HPDE6-E6E7 (cell line): Measurements from ENCODE around the gene SEMA3A.

Experiments
- DNase-seq: peaks from one replicate; pipeline ENCODE4 v3.0.0; 2011; ENCODE audit warnings: missing footprints; ENCODE audit errors: extremely low spot score

Gene SEMA3A

GRCh38 chr7:84013616-84014240, 180.9 kb downstream of the SEMA3A start:
- DNase-seq, result peak; percentile 3

GRCh38 chr7:84009782-84010181, 184.8 kb downstream of the SEMA3A start:
- no peak for DNase-seq

DNA sequence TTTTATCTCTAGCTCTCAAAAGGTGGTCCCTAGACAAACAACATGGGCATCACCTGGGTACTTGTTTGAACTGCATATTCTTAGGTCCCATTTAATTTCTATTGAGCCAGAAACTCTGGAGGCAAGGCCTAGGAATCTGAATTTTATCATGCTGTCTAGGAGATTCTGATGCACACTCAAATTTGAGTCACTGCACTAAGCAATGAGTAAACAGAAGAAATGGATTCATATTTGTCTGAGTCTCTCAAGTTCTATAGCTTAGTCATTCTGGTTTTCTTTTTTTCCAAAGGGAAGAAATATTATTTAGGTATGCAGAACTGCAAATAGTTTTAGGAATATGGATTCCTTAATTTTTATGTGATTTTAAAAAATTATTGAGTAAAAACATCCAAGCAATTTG, 185.5 kb downstream of the SEMA3A start:
- no peak for DNase-seq

GRCh38 chr7:84003191-84003590, 191.4 kb downstream of the SEMA3A start:
- DNase-seq, result no peak

GRCh38 chr7:84002348-84002747, 192.2 kb downstream of the SEMA3A start:
- no peak for DNase-seq

- DNase-seq, result no peak
Measured at GRCh38 chr7:83996879-83997278, 197.7 kb downstream of the SEMA3A start.

DNA sequence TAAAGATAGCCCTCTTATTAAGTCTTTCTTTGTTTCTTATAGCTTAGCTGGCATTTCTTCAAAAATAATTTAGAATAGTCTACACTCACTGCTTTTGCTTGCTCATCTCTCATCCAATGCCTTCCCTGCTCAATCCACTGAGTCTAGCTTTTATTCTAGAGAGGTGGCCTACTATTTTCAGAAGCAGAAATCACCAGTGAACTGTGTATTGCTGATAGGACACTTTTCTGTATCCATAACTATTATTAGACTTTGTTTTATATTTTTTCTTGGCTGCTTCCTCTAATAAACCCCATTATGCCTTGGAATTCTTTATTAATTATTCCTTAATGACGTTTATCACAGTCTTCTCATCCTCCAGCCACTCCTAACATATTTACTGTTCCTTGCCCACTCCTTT, 206.8 kb downstream of the SEMA3A start:
- DNase-seq, result no peak

- no peak for DNase-seq
Measured at GRCh38 chr7:83985821-83986220, 208.8 kb downstream of the SEMA3A start.

- DNase-seq, result no peak
Measured at GRCh38 chr7:83984591-83984990, 210.0 kb downstream of the SEMA3A start.

- DNase-seq, result no peak
Measured at GRCh38 chr7:83984076-83984475, 210.5 kb downstream of the SEMA3A start.

GRCh38 chr7:83983606-83984005, 211.0 kb downstream of the SEMA3A start:
- no peak for DNase-seq

GRCh38 chr7:83976302-83976701, 218.3 kb downstream of the SEMA3A start:
- DNase-seq, result no peak

DNA sequence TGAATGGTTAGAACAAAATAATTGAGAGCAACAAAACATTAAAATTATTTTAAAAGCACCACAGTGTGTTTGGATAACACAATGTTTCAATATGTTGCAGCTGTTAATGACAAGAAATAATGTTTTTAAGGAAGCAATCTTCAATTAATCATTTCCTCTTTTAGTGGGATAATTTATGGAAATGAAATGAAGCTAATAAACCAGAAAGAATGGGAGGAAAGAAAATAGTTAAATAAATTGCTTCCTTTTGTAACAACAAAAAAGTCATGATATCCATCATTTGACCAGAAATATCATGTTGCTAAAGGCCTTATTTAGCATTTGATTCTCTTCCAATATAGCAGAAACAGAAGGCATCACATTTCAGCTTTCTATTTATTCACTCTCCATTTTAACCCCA, 224.5 kb downstream of the SEMA3A start:
- DNase-seq, result no peak

GRCh38 chr7:83964318-83964717, 230.3 kb downstream of the SEMA3A start:
- no peak for DNase-seq

DNA sequence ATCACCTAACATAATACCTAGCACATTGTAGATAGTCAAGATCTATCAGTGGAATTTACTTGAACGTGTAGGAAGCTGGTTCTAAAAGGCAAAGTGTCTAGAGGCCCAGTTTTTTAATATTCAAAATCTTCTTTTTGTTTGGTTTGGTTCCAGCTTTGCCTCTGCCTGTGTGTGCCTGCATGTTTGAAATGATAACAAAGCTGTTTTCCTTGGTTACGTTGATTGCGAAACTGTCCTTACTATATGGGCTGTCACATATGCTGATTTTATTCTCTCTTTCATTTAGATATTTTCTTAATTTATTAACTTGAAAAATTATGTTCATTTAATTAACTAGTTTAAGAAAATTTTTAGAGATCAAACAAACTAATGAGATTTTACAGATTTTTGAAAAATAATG, 237.3 kb downstream of the SEMA3A start:
- no peak for DNase-seq

DNA sequence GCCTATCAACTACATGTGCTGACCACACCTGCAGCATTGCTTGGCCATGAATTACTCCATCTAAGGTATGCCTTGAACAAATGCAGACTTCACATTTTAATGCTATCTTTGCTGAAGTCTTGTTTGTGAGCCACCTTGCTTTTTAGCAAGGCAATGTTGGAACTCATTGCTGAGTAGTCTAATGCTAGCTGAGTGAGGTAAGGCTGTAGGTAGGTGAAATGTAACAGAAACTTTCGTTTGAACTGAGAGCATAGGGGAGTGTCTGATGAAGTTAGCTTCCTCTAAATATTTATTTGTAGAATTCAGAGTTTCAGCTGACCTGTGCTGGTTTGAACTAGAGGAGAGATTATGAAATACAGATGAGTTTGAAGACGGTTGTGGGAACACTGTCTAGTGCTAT, 238.5 kb downstream of the SEMA3A start:
- DNase-seq, result no peak

- no peak for DNase-seq
Measured at GRCh38 chr7:83952236-83952635, 242.4 kb downstream of the SEMA3A start.

DNA sequence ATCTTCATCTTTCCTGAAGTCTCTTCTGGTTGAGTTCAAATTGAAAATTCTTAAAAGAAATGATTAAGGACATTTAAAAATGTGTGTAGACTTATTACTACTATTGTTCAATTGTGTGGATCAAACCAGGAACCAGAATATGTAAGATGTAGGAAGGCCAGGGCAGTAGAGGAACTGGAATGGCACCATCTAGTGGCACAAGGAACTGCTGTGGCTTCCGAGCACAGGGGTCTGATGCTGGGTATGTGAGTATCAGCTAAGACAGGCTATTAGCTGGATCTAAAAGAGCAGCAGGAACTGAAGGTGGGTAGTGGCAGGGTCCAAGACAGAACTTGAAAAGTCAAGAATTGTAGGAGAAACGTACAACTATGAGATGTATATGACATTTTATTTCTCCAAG, 247.3 kb downstream of the SEMA3A start:
- DNase-seq, result peak; percentile 9

DNA sequence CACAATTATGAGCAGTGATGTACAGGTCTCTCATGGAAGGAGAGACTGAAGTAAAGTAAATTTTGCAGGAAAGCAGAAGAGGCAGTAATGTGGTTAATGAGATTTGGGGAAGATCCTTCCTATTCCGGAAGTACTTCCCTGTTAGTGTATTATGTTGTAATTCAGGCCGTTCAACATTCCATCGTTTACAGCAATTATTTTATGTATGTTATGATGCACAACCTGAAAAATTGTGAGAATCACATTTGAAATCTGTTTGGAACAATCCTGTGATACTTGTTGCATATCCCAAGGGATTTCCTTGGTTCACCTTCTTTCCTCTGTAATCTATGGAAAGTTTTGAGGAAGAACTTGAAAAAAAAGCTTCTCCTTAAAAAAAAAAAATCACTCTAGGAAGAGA, 247.8 kb downstream of the SEMA3A start:
- no peak for DNase-seq

GRCh38 chr7:83941300-83941699, 253.3 kb downstream of the SEMA3A start:
- DNase-seq, result no peak

DNA sequence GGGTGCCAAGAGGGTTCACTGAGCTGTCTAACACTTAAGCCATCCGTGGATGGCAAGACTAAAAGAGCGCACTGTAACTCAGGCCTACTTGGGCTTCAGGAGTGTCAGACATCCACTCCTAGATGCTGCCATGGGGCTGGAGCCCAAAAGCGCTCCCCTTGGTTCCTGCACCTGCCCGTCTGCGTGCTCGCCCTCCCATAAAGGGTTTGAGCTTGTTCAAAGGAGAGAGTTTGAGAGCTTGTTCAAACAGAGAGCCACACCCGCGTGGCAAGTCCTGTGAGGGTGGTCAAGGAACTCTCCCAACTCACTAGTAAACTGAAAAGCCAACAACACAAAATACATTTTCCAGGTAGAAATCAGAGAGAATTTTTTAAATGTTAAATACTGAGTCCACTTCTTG, 256.7 kb downstream of the SEMA3A start:
- no peak for DNase-seq

DNA sequence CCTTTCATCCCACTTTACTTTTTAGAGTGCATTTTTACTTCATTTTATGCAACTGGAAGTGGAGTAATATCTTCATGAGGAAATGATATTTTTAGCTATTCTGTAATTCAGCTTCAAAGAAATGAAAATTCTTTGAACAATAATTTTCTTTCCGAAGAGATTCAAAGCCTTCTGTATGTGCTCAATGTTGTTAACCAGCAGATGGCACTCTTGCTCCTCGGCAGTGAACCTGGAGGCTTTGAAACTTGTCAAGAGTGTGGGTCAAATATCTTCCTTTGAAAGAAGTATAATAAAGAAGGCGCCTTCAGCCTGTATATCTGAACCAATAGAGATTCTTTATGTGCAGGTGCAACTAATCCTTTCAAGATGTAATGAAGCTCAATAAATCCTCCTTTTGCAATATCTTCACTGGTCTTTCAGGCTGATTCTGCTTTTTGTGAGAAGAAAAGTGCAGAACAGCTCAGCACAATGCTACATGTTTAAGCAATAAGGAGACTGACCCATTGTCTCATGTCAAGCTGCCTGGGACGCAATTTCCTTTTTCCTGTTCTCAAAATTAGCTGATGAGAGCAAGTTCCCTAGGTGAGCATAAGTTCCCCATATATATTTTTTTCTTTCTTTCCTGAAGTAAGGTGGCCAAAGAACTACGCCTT, 258.4 kb downstream of the SEMA3A start:
- DNase-seq, result peak; percentile 19

GRCh38 chr7:83934118-83934734, 260.4 kb downstream of the SEMA3A start:
- no peak for DNase-seq
